Left lung (tissue), 10 donors: Measurements from ENCODE around the gene FBXL17. TPM values are rescaled to one million over a fixed set of nuclear protein-coding genes. Genes with fewer than 3 reads are reported as not detected.

ENCODE experiments used
- ATAC-seq: fragments of 200-7000 bp; cut with Tn5 transposase; one replicate; pipeline ENCODE4 v1.9.1; 2020; ENCODE audit warnings: moderate library complexity
- DNase-seq, 4 donors: peaks; one replicate each; pipeline ENCODE4 v3.0.0-alpha.2; 2013 to 2020
- H3K27ac ChIP-seq, 2 donors: fragments of 200-600 bp; sonication (generic) in 1 of 2; one replicate each; pipeline versions ENCODE4 v1.5.0 to v1.8.0; 2020 to 2021
- H3K27me3 ChIP-seq, 2 donors: fragments of 200-600 bp; sonication (generic) in 1 of 2; one replicate each; pipeline versions ENCODE4 v1.5.0 to v1.8.0; 2020 to 2021
- H3K36me3 ChIP-seq, 2 donors: fragments of 200-600 bp; sonication (generic) in 1 of 2; one replicate each; pipeline versions ENCODE4 v1.5.0 to v1.8.0; 2020 to 2021
- H3K4me1 ChIP-seq, 2 donors: fragments of 200-600 bp; one replicate each; pipeline ENCODE4 v1.8.0; 2021
- H3K4me3 ChIP-seq, 2 donors: fragments of 200-600 bp; sonication (generic) in 1 of 2; one replicate each; pipeline versions ENCODE4 v1.5.0 to v1.8.0; 2020 to 2021; ENCODE audit warnings: mild to moderate bottlenecking in 1 of 2
- H3K9me3 ChIP-seq, 2 donors: fragments of 200-600 bp; sonication (generic) in 1 of 2; one replicate each; pipeline versions ENCODE4 v1.5.0 to v1.8.0; 2020 to 2021
- intact Hi-C, 2 donors: fragments of 100-400 bp; cut with DNase I; formaldehyde crosslinking; loops; one replicate each; pipeline versions ENCODE4 v1.11.2 to v1.14.2; 2022
- polyA plus RNA-seq, 6 donors: library from polyadenylated mRNA; unstranded; fragments of 120-200 nt; gene quantifications; one replicate each; pipeline ENCODE4 v1.2.1, GENCODE V29; 2013; ENCODE audit not compliant: insufficient read length in 6 of 6
- total RNA-seq, 2 donors: library from RNA; stranded (reverse); fragmentation: NEBNext Ultra II Directional; extraction: Animal tissue kit (Norgen Biotek cat#: 25700); gene quantifications; one replicate each; pipeline ENCODE4 v1.2.1, GENCODE V29; 2021
- TF ChIP-seq, protein P1 (sequence below), 2 donors: fragments of 200-600 bp; sonication (generic) in 1 of 2; IDR thresholded peaks; one replicate each; pipeline versions ENCODE4 v1.5.0 to v1.8.0; 2021; ENCODE audit warnings: antibody characterized with exemption in 2 of 2
- donor health status: DM: no; HTN: yes; CAD: no.
- donor health status: DM: no; HTN: no; CAD: no.

The FBXL17 gene
- total and polyA plus RNA-seq, 8 donors: 11.8 to 23.8 (median 19.8) TPM

DNA sequence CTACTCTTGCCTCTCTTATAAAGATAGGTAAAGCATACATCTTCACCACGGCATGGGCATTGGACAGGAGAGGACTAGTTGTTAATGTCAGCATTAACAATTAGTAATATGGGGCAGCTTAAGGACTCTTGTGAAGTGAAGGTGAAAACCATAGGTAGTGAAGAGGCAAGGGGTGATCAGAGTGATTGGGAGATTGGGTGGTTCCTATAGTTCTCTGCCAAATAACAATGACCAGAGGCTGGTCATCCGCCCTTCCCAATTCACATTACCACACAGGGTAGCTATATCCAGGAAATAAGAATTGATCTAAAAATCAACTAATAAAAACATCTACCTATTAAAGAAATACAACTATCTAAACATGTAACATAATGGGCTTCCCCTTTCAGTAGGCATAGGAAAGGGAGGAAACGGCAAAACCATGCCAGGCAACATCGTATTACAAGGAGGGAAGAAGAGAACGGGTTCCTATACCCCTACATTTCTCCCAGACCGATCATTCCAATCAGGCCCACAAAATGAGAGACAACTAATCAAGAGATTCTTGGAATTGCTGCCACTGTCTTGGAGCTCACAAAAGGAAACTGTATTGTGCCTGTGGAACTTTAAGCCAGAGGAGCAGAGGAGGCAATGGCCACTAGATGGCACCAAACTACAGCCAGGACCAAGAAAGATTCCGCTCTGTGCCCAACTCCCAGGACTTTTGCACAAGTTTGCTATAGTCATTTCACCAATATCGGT lies 121.6 kb downstream of the FBXL17 start:
- DNase-seq (peak in 3 of 4 donors; percentile 72 to 85 (median 73)), ATAC-seq (peak; percentile 97)
- H3K27ac ChIP-seq: no peak overlapping the region
- no peaks in the 10 kb centered on the region for H3K9me3 ChIP-seq
- no peaks in the 10 kb centered on the region for H3K27me3 ChIP-seq
- TF ChIP-seq, protein P1, sequence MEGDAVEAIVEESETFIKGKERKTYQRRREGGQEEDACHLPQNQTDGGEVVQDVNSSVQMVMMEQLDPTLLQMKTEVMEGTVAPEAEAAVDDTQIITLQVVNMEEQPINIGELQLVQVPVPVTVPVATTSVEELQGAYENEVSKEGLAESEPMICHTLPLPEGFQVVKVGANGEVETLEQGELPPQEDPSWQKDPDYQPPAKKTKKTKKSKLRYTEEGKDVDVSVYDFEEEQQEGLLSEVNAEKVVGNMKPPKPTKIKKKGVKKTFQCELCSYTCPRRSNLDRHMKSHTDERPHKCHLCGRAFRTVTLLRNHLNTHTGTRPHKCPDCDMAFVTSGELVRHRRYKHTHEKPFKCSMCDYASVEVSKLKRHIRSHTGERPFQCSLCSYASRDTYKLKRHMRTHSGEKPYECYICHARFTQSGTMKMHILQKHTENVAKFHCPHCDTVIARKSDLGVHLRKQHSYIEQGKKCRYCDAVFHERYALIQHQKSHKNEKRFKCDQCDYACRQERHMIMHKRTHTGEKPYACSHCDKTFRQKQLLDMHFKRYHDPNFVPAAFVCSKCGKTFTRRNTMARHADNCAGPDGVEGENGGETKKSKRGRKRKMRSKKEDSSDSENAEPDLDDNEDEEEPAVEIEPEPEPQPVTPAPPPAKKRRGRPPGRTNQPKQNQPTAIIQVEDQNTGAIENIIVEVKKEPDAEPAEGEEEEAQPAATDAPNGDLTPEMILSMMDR (IDR thresholded peaks at IDR 0.05): peak; percentile 90 to 91
- peaks cover 0 to 17% of the 10 kb centered on the region in 2 donors for H3K4me1 ChIP-seq
- H3K4me3 ChIP-seq: peak overlapping the region in 1 of 2 donors; percentile 5
- intact Hi-C loops: loop anchor here in 1 of 2 donors (10.0 kb wide), 1 partner anchor 75 kb away; no protein-coding TSS in a partner anchor
- no peaks in the 10 kb centered on the region for H3K36me3 ChIP-seq

DNA sequence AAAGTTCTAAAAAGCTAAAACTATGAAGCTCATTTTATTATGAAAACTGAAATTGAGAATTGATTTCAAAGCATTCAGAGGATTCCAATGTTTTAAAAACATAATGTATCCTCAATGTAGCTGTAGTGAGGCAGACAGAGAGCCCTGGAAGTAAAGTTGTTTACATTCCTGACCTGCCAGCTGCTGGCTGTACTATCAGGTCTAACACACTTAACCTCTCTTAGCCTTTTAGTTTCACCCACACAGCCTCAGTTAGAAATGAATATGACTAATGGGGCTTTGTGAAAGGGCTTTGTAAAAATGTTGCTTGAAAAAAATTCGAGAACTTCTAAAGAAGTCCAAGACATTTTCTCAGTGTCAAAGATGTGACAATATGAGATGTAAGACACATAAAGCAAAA lies 122.6 kb downstream of the FBXL17 start:
- no peaks in the 10 kb centered on the region for H3K9me3 ChIP-seq
- peak in 1 of 4 donors; percentile 5 for DNase-seq
- H3K4me1 ChIP-seq: peaks cover 0 to 17% of the 10 kb centered on the region in 2 donors
- peak; percentile 95 for ATAC-seq
- H3K4me3 ChIP-seq: no peak overlapping the region
- intact Hi-C loops: no loop called here
- no peak overlapping the region for H3K27ac ChIP-seq
- no peaks in the 10 kb centered on the region for H3K36me3 ChIP-seq
- H3K27me3 ChIP-seq: no peaks in the 10 kb centered on the region
- TF ChIP-seq, protein P1 (IDR thresholded peaks at IDR 0.05): no peak

DNA sequence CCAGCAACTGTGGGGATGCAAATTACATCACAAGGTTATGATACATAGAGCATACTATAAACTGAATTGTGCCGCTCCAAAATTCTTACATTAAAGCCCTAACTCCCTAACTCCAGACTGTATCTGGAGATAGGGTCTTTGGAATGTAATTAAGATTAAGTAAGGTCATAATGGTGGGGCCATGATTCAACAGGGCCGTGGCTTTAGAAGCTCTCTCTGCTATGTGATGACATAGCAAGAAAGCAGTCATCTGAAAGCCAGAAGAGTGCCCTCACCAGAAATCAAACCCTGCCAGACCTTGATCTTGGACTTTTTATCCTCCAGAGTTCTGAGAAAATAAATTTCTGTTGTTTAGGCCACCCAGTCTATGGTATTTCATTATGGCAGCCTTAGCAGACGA lies 123.9 kb downstream of the FBXL17 start:
- Histone ChIP-seq H3K27me3 (no peaks in the 10 kb centered on the region), H3K27ac (no peak overlapping the region), H3K36me3 (no peaks in the 10 kb centered on the region), H3K9me3 (no peaks in the 10 kb centered on the region), H3K4me1 (peaks cover 0 to 17% of the 10 kb centered on the region in 2 donors), H3K4me3 (no peak overlapping the region)
- intact Hi-C loops: no loop called here
- DNase-seq (no peak), ATAC-seq (no peak)
- TF ChIP-seq, protein P1 (IDR thresholded peaks at IDR 0.05): no peak

DNA sequence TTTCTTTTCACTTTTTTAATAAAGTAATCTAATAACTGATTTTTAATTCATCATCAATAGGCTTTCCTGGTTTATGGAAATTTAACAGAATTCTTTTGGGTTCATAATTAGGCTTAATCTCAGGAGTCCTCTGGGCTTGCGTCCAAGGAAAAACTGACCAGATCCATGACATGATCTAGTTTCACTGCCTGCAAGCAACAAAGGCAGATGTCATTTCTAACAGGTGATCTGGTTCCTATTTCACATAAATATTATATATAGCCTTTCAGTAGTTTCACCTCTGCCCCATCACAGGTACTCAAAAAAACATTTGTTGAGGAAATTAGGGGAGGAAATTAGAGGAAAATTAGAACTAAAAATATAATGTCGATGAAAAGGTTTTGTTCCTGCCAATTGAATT lies 126.4 kb downstream of the FBXL17 start:
- Histone ChIP-seq H3K4me3 (no peak overlapping the region), H3K4me1 (peaks cover 0 to 13% of the 10 kb centered on the region in 2 donors), H3K27ac (no peak overlapping the region), H3K27me3 (no peaks in the 10 kb centered on the region), H3K9me3 (no peaks in the 10 kb centered on the region), H3K36me3 (no peaks in the 10 kb centered on the region)
- DNase-seq (no peak), ATAC-seq (no peak)
- TF ChIP-seq, protein P1 (IDR thresholded peaks at IDR 0.05): no peak
- intact Hi-C loops: no loop called here

DNA sequence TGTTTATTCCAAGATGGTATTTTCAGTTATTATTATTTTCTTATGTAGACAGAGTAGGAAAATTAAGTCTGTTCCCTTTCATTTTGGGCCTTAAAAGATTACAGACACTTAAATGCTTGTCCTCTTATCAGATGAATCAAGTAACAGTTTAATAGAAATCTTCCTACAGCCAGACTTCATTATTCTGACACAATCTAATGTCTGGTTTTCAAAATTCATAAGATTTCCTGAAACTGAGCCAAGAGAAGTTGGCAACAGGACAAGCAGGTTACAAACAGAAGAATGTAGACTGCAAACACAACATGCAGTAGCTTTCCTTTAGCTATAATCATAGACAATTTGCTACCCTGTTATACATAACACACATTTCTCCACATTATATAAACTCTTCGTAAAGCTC lies 130.5 kb downstream of the FBXL17 start:
- no peak overlapping the region for H3K4me3 ChIP-seq
- ATAC-seq (no peak), DNase-seq (peak in 1 of 4 donors; percentile 21)
- no peaks in the 10 kb centered on the region for H3K4me1 ChIP-seq
- no peaks in the 10 kb centered on the region for H3K36me3 ChIP-seq
- no peaks in the 10 kb centered on the region for H3K9me3 ChIP-seq
- TF ChIP-seq, protein P1 (IDR thresholded peaks at IDR 0.05): no peak
- intact Hi-C loops: no loop called here
- no peaks in the 10 kb centered on the region for H3K27me3 ChIP-seq
- H3K27ac ChIP-seq: no peak overlapping the region
